DOHH2 (cell line): ENCODE measurements around the gene CCDC116.
A peak's percentile ranks its signal among the peaks of the same experiment; 100 is the strongest.
"Not testable (repeated sequence)": the region's sequence is repeated elsewhere in the genome, so short reads cannot be mapped to it uniquely, and the experiment has no call there.

Experiments used
- H3F3A ChIP-seq: fragments of 200-600 bp; sonication (generic), shearing (Covaris generic); 2 replicates; pipeline ENCODE4 v1.6.0; 2016; ENCODE audit warnings: antibody characterized with exemption, mild to moderate bottlenecking; ENCODE audit not compliant: control insufficient read depth, insufficient read depth
- H3K27ac ChIP-seq: fragments of 200-600 bp; sonication (generic); 2 replicates; pipeline ENCODE4 v1.5.1; 2014; ENCODE audit warnings: low read depth, mild to moderate bottlenecking, low read length, moderate library complexity
- H3K27me3 ChIP-seq: fragments of 200-600 bp; sonication (generic); 2 replicates; pipeline ENCODE4 v1.6.1; 2014; ENCODE audit warnings: mild to moderate bottlenecking, low read length, mixed read lengths; ENCODE audit not compliant: control insufficient read depth
- H3K36me3 ChIP-seq: fragments of 200-600 bp; sonication (generic); 2 replicates; pipeline ENCODE4 v1.6.1; 2014; ENCODE audit warnings: mild to moderate bottlenecking, low read length, moderate library complexity, mixed read lengths; ENCODE audit not compliant: control insufficient read depth
- H3K4me1 ChIP-seq: fragments of 200-600 bp; sonication (generic); 2 replicates; pipeline ENCODE4 v1.6.1; 2014; ENCODE audit warnings: mild to moderate bottlenecking, low read length, mixed read lengths; ENCODE audit not compliant: control insufficient read depth
- H3K4me2 ChIP-seq: fragments of 200-600 bp; sonication (generic); 2 replicates; pipeline ENCODE4 v1.6.0; 2014; ENCODE audit warnings: mild to moderate bottlenecking, low read length, moderate library complexity
- H3K4me3 ChIP-seq: fragments of 200-600 bp; sonication (generic); 2 replicates; pipeline ENCODE4 v1.5.1; 2014; ENCODE audit warnings: mild to moderate bottlenecking, low read length, mixed read lengths
- H3K79me2 ChIP-seq: fragments of 200-600 bp; sonication (generic); 2 replicates; pipeline ENCODE4 v1.6.1; 2014; ENCODE audit warnings: mild to moderate bottlenecking, low read length, mixed read lengths; ENCODE audit not compliant: control insufficient read depth
- H3K9me2 ChIP-seq: fragments of 200-600 bp; sonication (generic); replicated peaks from 2 replicates; pipeline ENCODE4 v1.6.1; 2014; ENCODE audit warnings: mild to moderate bottlenecking, low read length, mixed read lengths; ENCODE audit not compliant: control insufficient read depth
- H3K9me3 ChIP-seq: fragments of 200-600 bp; sonication (generic); 2 replicates; pipeline ENCODE4 v1.6.1; 2014; ENCODE audit warnings: antibody characterized with exemption, low read length, mixed read lengths; ENCODE audit not compliant: control insufficient read depth, insufficient read depth
- H4K20me1 ChIP-seq: fragments of 200-600 bp; sonication (generic); 2 replicates; pipeline ENCODE4 v1.6.0; 2014; ENCODE audit warnings: low read depth, mild to moderate bottlenecking, antibody characterized with exemption, low read length, moderate library complexity; ENCODE audit not compliant: control insufficient read depth, insufficient read depth
- EZH2phosphoT487 ChIP-seq: fragments of 200-600 bp; sonication (generic); IDR thresholded peaks from 2 replicates; pipeline ENCODE4 v1.6.1; 2017; ENCODE audit warnings: borderline replicate concordance, mild to moderate bottlenecking, antibody characterized with exemption, low read length, moderate library complexity, mixed read lengths
- TF ChIP-seq, protein P1 (sequence below): fragments of 200-600 bp; sonication (generic); IDR thresholded peaks from one replicate; pipeline ENCODE4 v1.5.1; 2014; ENCODE audit warnings: antibody characterized with exemption, mild to moderate bottlenecking, low read depth, low read length; ENCODE audit not compliant: poor library complexity, severe bottlenecking

The CCDC116 gene

DNA sequence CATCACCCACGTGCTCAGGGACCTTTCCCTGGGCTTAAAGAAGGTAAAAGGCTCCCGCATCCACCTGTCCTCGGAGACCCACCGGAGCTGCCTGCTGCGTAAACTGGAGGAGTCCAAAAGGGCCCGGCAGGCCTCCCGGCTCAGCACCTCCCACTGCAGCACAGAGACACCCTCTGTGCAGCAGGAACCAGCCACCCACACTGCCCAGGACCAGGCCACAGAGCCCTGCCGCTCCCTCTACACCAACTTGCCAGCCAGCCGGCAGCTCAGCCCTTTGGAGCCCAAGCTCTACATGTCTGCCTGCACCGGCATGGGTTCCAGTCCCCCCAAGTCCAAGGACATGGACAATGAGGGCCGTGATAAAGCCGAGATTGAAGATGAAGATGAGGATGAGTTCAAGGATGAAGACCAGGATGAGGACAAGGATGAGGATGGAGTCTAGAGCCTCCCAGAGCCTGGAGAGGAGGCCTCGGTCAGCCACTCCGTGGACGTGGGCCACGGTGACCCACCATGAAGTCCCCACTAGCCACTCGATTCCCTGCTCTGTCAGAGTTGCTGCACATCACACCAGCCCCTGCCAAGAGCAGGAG is 4.2 kb downstream of the CCDC116 start:
- H3K9me3 ChIP-seq: no peaks in the 10 kb centered on the region; the same call in 1 of the 2 replicates
- H3K27ac ChIP-seq: no peak overlapping the region
- H3K4me1 ChIP-seq: peaks cover 22% of the 10 kb centered on the region
- H3F3A ChIP-seq: no peaks in the 10 kb centered on the region
- no peak overlapping the region for H3K4me3 ChIP-seq
- H3K27me3 ChIP-seq: no peaks in the 10 kb centered on the region
- H4K20me1 ChIP-seq: no peaks in the 10 kb centered on the region
- H3K79me2 ChIP-seq: no peaks in the 10 kb centered on the region
- no peaks in the 10 kb centered on the region for H3K36me3 ChIP-seq
- H3K9me2 ChIP-seq: no peaks in the 10 kb centered on the region
- H3K4me2 ChIP-seq: no peak overlapping the region
- no peak for TF ChIP-seq EZH2phosphoT487
- TF ChIP-seq, protein P1, sequence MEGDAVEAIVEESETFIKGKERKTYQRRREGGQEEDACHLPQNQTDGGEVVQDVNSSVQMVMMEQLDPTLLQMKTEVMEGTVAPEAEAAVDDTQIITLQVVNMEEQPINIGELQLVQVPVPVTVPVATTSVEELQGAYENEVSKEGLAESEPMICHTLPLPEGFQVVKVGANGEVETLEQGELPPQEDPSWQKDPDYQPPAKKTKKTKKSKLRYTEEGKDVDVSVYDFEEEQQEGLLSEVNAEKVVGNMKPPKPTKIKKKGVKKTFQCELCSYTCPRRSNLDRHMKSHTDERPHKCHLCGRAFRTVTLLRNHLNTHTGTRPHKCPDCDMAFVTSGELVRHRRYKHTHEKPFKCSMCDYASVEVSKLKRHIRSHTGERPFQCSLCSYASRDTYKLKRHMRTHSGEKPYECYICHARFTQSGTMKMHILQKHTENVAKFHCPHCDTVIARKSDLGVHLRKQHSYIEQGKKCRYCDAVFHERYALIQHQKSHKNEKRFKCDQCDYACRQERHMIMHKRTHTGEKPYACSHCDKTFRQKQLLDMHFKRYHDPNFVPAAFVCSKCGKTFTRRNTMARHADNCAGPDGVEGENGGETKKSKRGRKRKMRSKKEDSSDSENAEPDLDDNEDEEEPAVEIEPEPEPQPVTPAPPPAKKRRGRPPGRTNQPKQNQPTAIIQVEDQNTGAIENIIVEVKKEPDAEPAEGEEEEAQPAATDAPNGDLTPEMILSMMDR: no peak

DNA sequence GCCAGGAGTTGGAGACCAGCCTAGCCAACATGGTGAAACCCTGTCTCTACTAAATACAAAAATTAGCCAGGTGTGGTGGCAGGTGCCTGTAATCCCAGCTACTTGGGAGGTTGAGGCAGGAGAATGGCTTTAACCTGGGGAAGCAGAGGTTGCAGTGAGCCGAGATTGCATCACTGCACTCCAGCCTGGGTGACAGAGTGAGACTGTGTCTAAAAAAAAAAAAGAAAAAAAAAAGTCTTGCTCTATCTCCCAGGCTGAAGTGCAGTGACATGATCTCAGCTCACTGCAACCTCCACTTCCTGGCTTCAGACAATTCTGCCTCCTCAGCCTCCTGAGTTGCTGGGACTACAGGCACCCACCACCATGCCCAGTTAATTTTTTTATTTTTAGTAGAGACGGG is 4.9 kb downstream of the CCDC116 start:
- not testable (repeated sequence) for H3K4me3 ChIP-seq, H3K79me2 ChIP-seq, H3K27ac ChIP-seq, H3K9me2 ChIP-seq, H3K9me3 ChIP-seq, H4K20me1 ChIP-seq, H3F3A ChIP-seq, H3K27me3 ChIP-seq, H3K4me2 ChIP-seq, H3K36me3 ChIP-seq
- peaks cover 19% of the 10 kb centered on the region for H3K4me1 ChIP-seq

DNA sequence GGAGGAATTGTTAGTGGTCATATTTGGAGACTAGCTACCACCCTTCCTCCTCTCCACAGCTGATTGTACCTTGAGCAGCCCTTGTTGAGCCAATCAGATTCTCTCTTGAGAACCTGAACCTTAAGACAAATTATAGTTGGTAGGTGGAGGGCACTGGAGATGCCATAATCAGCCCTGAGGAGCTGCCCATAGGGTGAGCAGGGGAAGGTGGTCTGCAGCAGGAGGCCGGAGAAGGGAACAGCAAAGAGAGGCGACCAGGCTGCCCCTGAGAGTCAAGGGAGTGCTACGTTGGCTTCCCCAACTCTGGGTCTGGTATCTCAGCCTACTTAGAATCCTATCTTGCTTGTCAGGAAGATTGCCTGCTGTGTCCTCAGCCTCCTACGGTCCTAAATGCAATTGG is 6.8 kb downstream of the CCDC116 start:
- H3K27me3 ChIP-seq: no peaks in the 10 kb centered on the region
- no peaks in the 10 kb centered on the region; the same call in 1 of the 2 replicates for H3F3A ChIP-seq
- H3K79me2 ChIP-seq: peaks cover 19% of the 10 kb centered on the region
- H3K27ac ChIP-seq: no peak overlapping the region
- no peak overlapping the region for H3K4me2 ChIP-seq
- H3K4me1 ChIP-seq: peaks cover 24% of the 10 kb centered on the region
- H3K36me3 ChIP-seq: peaks cover 10% of the 10 kb centered on the region
- H3K4me3 ChIP-seq: no peak overlapping the region
- H3K9me3 ChIP-seq: no peaks in the 10 kb centered on the region
- no peaks in the 10 kb centered on the region for H3K9me2 ChIP-seq
- H4K20me1 ChIP-seq: no peaks in the 10 kb centered on the region
- TF ChIP-seq, protein P1: no peak
- TF ChIP-seq EZH2phosphoT487: no peak

DNA sequence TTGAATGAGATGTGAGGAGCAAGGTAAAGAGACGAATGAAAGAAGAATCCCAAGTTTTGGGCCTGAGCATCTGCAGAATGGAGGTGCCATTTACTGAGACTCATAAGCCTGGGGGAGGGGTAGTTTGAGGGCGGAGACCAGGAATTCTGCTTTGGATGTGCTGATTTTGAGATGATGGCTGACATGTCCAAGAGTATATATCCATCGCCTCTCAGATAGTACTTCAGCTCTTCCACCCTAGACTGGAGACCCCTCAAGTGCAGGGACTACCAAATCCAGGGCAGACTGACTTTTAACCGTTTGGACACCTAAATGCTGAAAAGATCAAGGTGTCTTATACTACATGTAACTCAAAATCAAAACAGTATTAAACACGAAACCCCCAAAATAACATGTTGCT is 8.2 kb downstream of the CCDC116 start:
- Histone ChIP-seq H3F3A (no peaks in the 10 kb centered on the region; the same call in 1 of the 2 replicates), H3K4me3 (peak overlapping the region; percentile 85), H4K20me1 (no peaks in the 10 kb centered on the region), H3K4me1 (peaks cover 24% of the 10 kb centered on the region), H3K9me2 (no peaks in the 10 kb centered on the region), H3K36me3 (peaks cover 13% of the 10 kb centered on the region), H3K27ac (no peak overlapping the region), H3K4me2 (peak overlapping the region; percentile 94), H3K27me3 (no peaks in the 10 kb centered on the region), H3K79me2 (peaks cover 19% of the 10 kb centered on the region), H3K9me3 (no peaks in the 10 kb centered on the region)
- TF ChIP-seq, protein P1: no peak
- TF ChIP-seq EZH2phosphoT487: no peak
